ENCODE measurements around the gene RAD51B.
"Not testable (repeated sequence)": the region's sequence is repeated elsewhere in the genome, so short reads cannot be mapped to it uniquely, and the experiment has no call there.

The RAD51B gene

DNA sequence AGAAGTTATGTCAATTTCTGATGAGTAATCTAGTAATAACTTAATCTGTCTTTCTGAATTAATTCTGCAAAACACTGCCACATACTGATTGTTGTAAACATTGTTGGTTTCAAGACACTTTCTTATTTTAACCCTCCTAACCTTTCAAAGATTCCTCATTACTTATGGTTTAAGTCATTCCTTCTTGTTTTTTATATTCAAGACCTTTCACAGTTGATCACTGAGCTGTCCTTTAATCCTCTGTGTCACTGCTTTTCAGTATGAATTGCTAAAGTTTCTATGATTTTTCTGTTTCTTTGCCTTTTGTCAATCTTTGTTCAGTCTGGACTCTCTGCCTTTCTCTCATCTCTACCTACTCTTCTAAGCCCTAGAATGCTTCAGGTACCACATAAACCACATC is 164.7 kb downstream of the RAD51B start:
- no peak overlapping the region for H3K4me3 ChIP-seq (replicated peaks; ENCODE audit: low read depth, low read length)
- no peak for DNase-seq (ENCODE audit: low read depth)
- no peak for TF ChIP-seq CTCF (IDR thresholded peaks at IDR 0.05; ENCODE audit: low read length, missing control alignments)

DNA sequence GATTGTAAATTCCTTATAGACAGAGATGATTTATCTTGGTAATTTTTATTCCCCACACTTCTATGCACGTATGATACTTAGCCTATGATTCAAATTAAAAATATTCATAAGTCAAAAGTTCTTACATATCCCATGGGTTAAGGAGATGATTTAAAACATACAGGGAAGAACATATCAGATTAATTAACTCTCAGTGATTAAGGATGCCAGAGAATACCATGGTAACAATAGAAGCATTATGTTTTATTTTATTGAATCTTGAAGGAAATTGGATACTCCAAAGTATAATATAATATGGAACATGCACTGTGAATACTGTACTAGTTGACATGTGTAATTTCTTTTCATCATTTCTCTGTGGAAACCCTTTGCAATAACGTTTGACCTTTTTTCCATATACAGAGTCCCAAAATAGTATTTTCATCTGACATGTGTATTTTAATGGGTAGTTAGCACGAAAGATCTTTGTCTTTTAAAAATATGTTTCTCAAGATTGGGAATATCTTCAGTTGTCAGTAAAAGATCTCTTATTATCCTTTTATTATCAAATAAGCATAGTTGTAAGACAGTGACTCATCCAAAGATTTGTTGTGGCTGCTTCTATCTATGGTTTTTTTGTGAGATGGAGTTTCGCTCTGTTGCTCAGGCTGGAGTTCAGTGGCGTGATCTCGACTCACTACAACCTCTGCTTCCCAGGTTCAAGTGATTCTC is 166.7 kb downstream of the RAD51B start:
- TF ChIP-seq CTCF (IDR thresholded peaks at IDR 0.05; ENCODE audit: low read length, missing control alignments) = no peak
- peak; percentile 27 for DNase-seq (ENCODE audit: low read depth)
- H3K4me3 ChIP-seq (replicated peaks; ENCODE audit: low read depth, low read length) = no peak overlapping the region

DNA sequence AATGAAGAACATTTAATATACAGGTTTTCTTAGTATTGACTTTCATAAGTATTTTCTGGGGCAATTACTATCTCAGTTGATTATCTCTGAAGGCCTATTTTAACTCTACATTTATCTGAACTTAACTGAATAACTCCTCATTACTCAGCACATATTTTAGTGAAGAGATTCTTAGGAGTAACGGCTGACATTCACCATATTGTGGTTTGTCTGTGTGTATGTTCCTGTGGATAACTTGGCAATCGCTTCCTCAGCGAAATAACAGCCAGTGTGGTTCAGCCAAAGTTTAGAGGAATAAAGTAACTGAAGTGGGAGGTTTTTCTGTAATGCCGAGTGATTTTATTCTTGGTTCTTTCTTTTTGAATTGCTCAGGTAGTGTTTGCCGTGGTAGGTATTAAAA is 168.0 kb downstream of the RAD51B start:
- peak; percentile 89 for DNase-seq (ENCODE audit: low read depth)
- peak overlapping the region; percentile 27 for H3K4me3 ChIP-seq (replicated peaks; ENCODE audit: low read depth, low read length)
- TF ChIP-seq CTCF (IDR thresholded peaks at IDR 0.05; ENCODE audit: low read length, missing control alignments) = no peak

DNA sequence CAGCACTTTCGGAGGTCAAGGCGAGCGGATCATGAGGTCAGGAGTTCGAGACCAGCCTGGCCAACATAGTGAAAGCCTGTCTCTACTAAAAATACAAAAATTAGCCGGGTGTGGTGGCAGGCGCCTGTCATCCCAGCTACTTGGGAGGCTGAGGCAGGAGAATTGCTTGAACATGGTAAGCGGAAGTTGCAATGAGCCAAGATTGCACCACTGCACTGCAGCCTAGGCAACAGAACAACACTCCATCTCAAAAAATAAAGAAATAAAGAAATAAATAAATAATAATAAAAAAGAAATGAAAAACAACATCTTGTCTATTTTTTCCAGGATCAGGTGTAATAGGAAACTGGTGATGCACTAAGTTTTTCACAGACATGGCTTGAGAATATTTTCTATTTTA is 168.6 kb downstream of the RAD51B start:
- not testable (repeated sequence) for H3K4me3 ChIP-seq (replicated peaks; ENCODE audit: low read depth, low read length)
- DNase-seq (ENCODE audit: low read depth) = peak; percentile 25

- no peak for TF ChIP-seq CTCF (IDR thresholded peaks at IDR 0.05; ENCODE audit: low read length, missing control alignments)
- no peak for DNase-seq (ENCODE audit: low read depth)
- H3K4me3 ChIP-seq (replicated peaks; ENCODE audit: low read depth, low read length) = no peak overlapping the region
Measured at GRCh38 chr14:67990576-67990975, 171.0 kb downstream of the RAD51B start.

DNA sequence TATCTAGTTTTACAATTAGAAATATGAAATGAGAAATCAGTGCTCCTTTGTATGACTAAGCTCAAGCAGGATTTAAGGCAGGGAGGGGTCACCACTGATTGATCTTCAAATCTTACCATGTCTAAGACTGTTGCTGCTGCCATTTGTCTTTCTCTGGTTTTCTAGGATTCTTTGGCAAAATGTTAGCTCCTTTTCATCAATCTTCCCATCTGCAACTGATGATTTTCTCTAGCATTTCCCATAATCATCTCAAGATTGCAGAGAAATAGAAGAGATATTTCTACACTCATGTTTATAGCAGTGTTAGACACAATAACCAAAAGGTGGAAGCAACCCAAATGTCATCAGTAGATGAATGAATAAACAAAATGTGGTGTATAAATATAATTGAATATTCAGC is 175.0 kb downstream of the RAD51B start:
- H3K4me3 ChIP-seq (replicated peaks; ENCODE audit: low read depth, low read length) = no peak overlapping the region
- DNase-seq (ENCODE audit: low read depth) = no peak
- TF ChIP-seq CTCF (IDR thresholded peaks at IDR 0.05; ENCODE audit: low read length, missing control alignments) = no peak

- no peak for DNase-seq (ENCODE audit: low read depth)
- no peak overlapping the region for H3K4me3 ChIP-seq (replicated peaks; ENCODE audit: low read depth, low read length)
- TF ChIP-seq CTCF (IDR thresholded peaks at IDR 0.05; ENCODE audit: low read length, missing control alignments) = no peak
Measured at GRCh38 chr14:67996235-67996634, 176.7 kb downstream of the RAD51B start.
